Suprapubic skin (tissue), 4 donors: ENCODE measurements around the gene TLR10.

Experiments
- CTCF ChIP-seq, 2 donors: fragments of 200-600 bp in 1 of 2; fragments of 450-650 bp in 1 of 2; sonication (generic) in 1 of 2; IDR thresholded peaks; one replicate each; pipeline ENCODE4 v1.5.1; 2016 to 2019; ENCODE audit warnings: antibody characterized with exemption in 2 of 2, mild to moderate bottlenecking in 1 of 2, moderate library complexity in 1 of 2
- EP300 ChIP-seq: sonication (generic); formaldehyde crosslinking; IDR thresholded peaks from one replicate; pipeline ENCODE4 v1.6.1; 2017; ENCODE audit warnings: antibody characterized with exemption
- POLR2A ChIP-seq, 2 donors: fragments of 450-650 bp; IDR thresholded peaks; one replicate each; pipeline ENCODE4 v1.6.1; 2017; ENCODE audit warnings: antibody characterized with exemption in 2 of 2, mild to moderate bottlenecking in 2 of 2, moderate library complexity in 2 of 2
- POLR2AphosphoS5 ChIP-seq, 3 donors: sonication (generic); formaldehyde crosslinking; IDR thresholded peaks; one replicate each; pipeline ENCODE4 v1.6.1; 2017; ENCODE audit warnings: antibody characterized with exemption in 3 of 3

- TF ChIP-seq CTCF (IDR thresholded peaks at IDR 0.05) (no peak), POLR2A (IDR thresholded peaks at IDR 0.05) (no peak), POLR2AphosphoS5 (IDR thresholded peaks at IDR 0.05) (no peak), EP300 (no peak)
Observed at GRCh38 chr4:38735870-38736269, 46.9 kb downstream of the TLR10 start.
